Neuronal stem cell (in vitro differentiated cells): Measurements from ENCODE around the gene TNIK.

Source experiments
- DNase-seq: peaks from one replicate; pipeline ENCODE4 v3.0.0-alpha.2; 2013; ENCODE audit warnings: low spot score
- H2AFZ ChIP-seq: one replicate; pipeline ENCODE4 v1.6.1; 2013; ENCODE audit warnings: mild to moderate bottlenecking, low read length, inconsistent platforms
- H2AK5ac ChIP-seq: 2 replicates; pipeline ENCODE4 v1.6.1; 2013; ENCODE audit warnings: low read depth, mild to moderate bottlenecking, inconsistent platforms, low read length, moderate library complexity, mixed read lengths
- H2BK120ac ChIP-seq: 2 replicates; pipeline ENCODE4 v1.6.1; 2013; ENCODE audit warnings: low read depth, mild to moderate bottlenecking, inconsistent platforms, low read length, moderate library complexity, mixed read lengths
- H2BK12ac ChIP-seq: one replicate; pipeline ENCODE4 v1.6.1; 2013; ENCODE audit warnings: low read length, inconsistent platforms
- H2BK15ac ChIP-seq: 2 replicates; pipeline ENCODE4 v1.6.1; 2013; ENCODE audit warnings: mild to moderate bottlenecking, low read length, inconsistent platforms, mixed read lengths
- H2BK5ac ChIP-seq: one replicate; pipeline ENCODE4 v1.6.1; 2013; ENCODE audit warnings: inconsistent platforms, mild to moderate bottlenecking, low read length, moderate library complexity
- H3K14ac ChIP-seq: one replicate; pipeline ENCODE4 v1.6.1; 2013; ENCODE audit warnings: low read length, inconsistent platforms
- H3K18ac ChIP-seq: 2 replicates; pipeline ENCODE4 v1.6.1; 2013; ENCODE audit warnings: low read length, inconsistent platforms
- H3K23ac ChIP-seq: 2 replicates; pipeline ENCODE4 v1.6.1; 2013; ENCODE audit warnings: low read depth, mild to moderate bottlenecking, mixed read lengths, low read length, inconsistent platforms; ENCODE audit not compliant: poor library complexity
- H3K27ac ChIP-seq: replicated peaks from 3 replicates; pipeline ENCODE4 v1.5.1; 2013; ENCODE audit warnings: low read length, inconsistent platforms
- H3K27me3 ChIP-seq, 3 experiments: 2 replicates each; pipeline ENCODE4 v1.6.1; 2013; ENCODE audit warnings: low read length in 3 of 3, mild to moderate bottlenecking in 2 of 3, inconsistent platforms in 1 of 3, low read depth in 1 of 3, mixed read lengths in 1 of 3, moderate library complexity in 1 of 3; ENCODE audit not compliant: control insufficient read depth in 3 of 3, insufficient read depth in 3 of 3
- H3K36me3 ChIP-seq, 2 donors: replicated peaks in 1 of 2; 2 replicates each; pipeline ENCODE4 v1.6.1; 2013; ENCODE audit warnings: low read length in 2 of 2; ENCODE audit not compliant: control insufficient read depth in 2 of 2, insufficient read depth in 2 of 2
- H3K4ac ChIP-seq: 2 replicates; pipeline ENCODE4 v1.6.1; 2013; ENCODE audit warnings: inconsistent platforms, mild to moderate bottlenecking, low read length, moderate library complexity
- H3K4me1 ChIP-seq, 2 donors: 1 replicate in 1 of 2; 2 replicates in 1 of 2; pipeline ENCODE4 v1.6.1; 2013; ENCODE audit warnings: low read length in 2 of 2, low read depth in 1 of 2; ENCODE audit not compliant: control insufficient read depth in 2 of 2, insufficient read depth in 1 of 2
- H3K4me2 ChIP-seq: one replicate; pipeline ENCODE4 v1.6.1; 2013; ENCODE audit warnings: mild to moderate bottlenecking, low read length, inconsistent platforms; ENCODE audit not compliant: insufficient read depth, poor library complexity, severe bottlenecking
- H3K4me3 ChIP-seq, 2 donors: 2 replicates each; pipeline ENCODE4 v1.5.1; 2013; ENCODE audit warnings: low read length in 2 of 2, mild to moderate bottlenecking in 2 of 2, inconsistent platforms in 1 of 2, moderate library complexity in 1 of 2
- H3K79me1 ChIP-seq: one replicate; pipeline ENCODE4 v1.6.1; 2013; ENCODE audit warnings: low read depth, mild to moderate bottlenecking, inconsistent platforms, low read length, moderate library complexity
- H3K9ac ChIP-seq: one replicate; pipeline ENCODE4 v1.6.1; 2013; ENCODE audit warnings: mild to moderate bottlenecking, low read depth, low read length, inconsistent platforms; ENCODE audit not compliant: poor library complexity
- H3K9me3 ChIP-seq, 2 donors: replicated peaks in 1 of 2; 2 replicates each; pipeline versions ENCODE3 to v1.6.1; 2013; ENCODE audit warnings: low read length in 2 of 2, mild to moderate bottlenecking in 2 of 2, inconsistent platforms in 1 of 2, low read depth in 1 of 2, mixed read lengths in 1 of 2, moderate library complexity in 1 of 2; ENCODE audit not compliant: control insufficient read depth in 2 of 2, insufficient read depth in 1 of 2
- H4K8ac ChIP-seq: one replicate; pipeline ENCODE4 v1.6.1; 2013; ENCODE audit warnings: low read depth, mild to moderate bottlenecking, inconsistent platforms, low read length, moderate library complexity
- H4K91ac ChIP-seq: one replicate; pipeline ENCODE4 v1.6.1; 2013; ENCODE audit warnings: low read length, low read depth, mild to moderate bottlenecking, inconsistent platforms; ENCODE audit not compliant: poor library complexity
- WGBS, 2 donors: extraction: QIAGEN DNeasy Blood & Tissue Kit; methylation state at CpG; one replicate each; pipeline ENCODE4 v1.1.7; 2013; ENCODE audit warnings: missing lambda C conversion rate in 2 of 2, mixed read lengths in 1 of 2; ENCODE audit not compliant: insufficient read length in 2 of 2, insufficient replicate concordance in 1 of 2; ENCODE audit errors: extremely low coverage in 2 of 2; 5-methylcytosine and 5-hydroxymethylcytosine counted together

The TNIK gene

DNA sequence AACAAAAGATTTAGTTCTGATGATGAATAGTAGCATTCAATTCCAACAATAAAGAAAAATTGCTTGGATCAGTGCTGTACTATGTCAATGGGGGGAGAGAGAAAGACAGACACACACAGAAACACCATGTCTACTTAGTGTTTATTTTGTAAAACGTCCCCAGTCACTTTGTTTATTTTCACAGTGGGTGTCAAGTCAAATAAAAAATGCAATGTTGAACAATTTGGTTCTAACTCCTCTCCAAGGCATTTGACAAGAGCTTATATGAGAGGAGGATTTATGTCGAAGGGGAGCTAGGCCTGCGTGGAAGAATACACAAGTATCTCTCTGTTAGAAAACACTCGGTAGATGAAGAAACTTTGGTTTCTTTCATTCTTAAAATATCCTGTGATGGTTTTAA is 232.0 kb downstream of the TNIK start:
- no peak overlapping the region for H4K91ac ChIP-seq
- H2AFZ ChIP-seq: no peak overlapping the region
- H3K4me2 ChIP-seq: no peak overlapping the region
- no peak overlapping the region for H2BK12ac ChIP-seq
- peaks cover 0 to 16% of the 10 kb centered on the region in 2 donors for H3K9me3 ChIP-seq
- no peaks in the 10 kb centered on the region for H3K4me1 ChIP-seq
- H3K79me1 ChIP-seq: no peaks in the 10 kb centered on the region
- no peak overlapping the region for H3K9ac ChIP-seq
- no peak overlapping the region for H2BK5ac ChIP-seq
- no peak overlapping the region for H4K8ac ChIP-seq
- H2AK5ac ChIP-seq: no peak overlapping the region
- no peak overlapping the region for H2BK15ac ChIP-seq
- H3K27ac ChIP-seq: no peak overlapping the region
- H3K27me3 ChIP-seq: no peaks in the 10 kb centered on the region
- no peak for DNase-seq
- no CpG with 5 or more reads among the region's 4 CpGs for WGBS, 2 donors
- no peak overlapping the region for H3K18ac ChIP-seq
- H3K23ac ChIP-seq: no peak overlapping the region
- peaks cover 0 to 36% of the 10 kb centered on the region in 2 donors for H3K36me3 ChIP-seq
- H3K4me3 ChIP-seq: no peak overlapping the region
- H3K4ac ChIP-seq: no peak overlapping the region
- no peak overlapping the region for H2BK120ac ChIP-seq
- H3K14ac ChIP-seq: no peak overlapping the region

DNA sequence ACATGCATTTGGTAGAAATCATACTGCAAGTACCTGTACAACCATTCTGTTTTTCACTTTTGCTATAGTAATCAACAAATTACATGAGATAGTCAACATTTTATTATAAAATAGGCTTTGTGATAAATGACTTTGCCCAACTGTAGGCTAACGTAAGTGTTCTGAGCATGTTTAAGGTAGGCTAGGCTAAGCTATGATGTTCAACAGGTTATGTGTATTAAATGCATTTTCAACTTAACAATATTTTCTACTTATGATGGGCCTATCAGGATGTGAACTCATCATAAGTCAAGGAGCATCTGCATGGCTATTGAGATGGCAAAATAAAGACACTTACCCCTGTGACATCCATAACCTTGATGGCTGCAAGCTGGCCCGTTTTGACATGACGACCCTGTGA is 232.4 kb downstream of the TNIK start:
- Histone ChIP-seq H4K8ac (no peak overlapping the region), H3K36me3 (peaks cover 0 to 36% of the 10 kb centered on the region in 2 donors), H3K4ac (no peak overlapping the region), H3K14ac (no peak overlapping the region), H2BK5ac (no peak overlapping the region), H3K23ac (no peak overlapping the region), H2BK12ac (no peak overlapping the region), H4K91ac (no peak overlapping the region), H2BK15ac (no peak overlapping the region), H2BK120ac (no peak overlapping the region), H3K9me3 (peaks cover 0 to 16% of the 10 kb centered on the region in 2 donors), H2AK5ac (no peak overlapping the region), H3K27ac (no peak overlapping the region), H2AFZ (no peak overlapping the region), H3K79me1 (no peaks in the 10 kb centered on the region), H3K18ac (no peak overlapping the region), H3K4me3 (no peak overlapping the region), H3K27me3 (no peaks in the 10 kb centered on the region), H3K9ac (no peak overlapping the region), H3K4me2 (no peak overlapping the region), H3K4me1 (no peaks in the 10 kb centered on the region)
- no CpG with 5 or more reads among the region's 3 CpGs for WGBS, 2 donors
- DNase-seq: no peak

DNA sequence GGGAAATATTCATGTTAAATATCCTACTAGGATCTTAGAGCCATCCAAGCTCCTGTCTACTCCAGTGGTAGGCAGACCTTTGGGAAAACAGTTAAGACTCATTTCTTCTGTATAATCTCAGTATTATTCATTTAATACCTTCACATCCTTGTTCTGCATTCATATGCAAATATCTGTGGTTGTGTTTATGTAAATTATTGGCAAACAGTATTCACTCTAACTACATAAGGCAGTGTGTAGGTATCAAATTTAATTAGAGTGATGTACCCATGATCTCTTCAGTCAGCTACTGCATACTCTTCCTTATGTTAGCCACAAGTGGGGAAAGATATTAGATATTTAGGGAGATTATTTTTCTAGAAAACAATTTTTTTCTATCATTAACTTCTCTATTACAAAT is 232.8 kb downstream of the TNIK start:
- no peak overlapping the region for H3K4me2 ChIP-seq
- no peak overlapping the region for H3K9ac ChIP-seq
- H4K8ac ChIP-seq: no peak overlapping the region
- no peak overlapping the region for H2BK5ac ChIP-seq
- H4K91ac ChIP-seq: no peak overlapping the region
- H3K18ac ChIP-seq: no peak overlapping the region
- no peak overlapping the region for H2BK12ac ChIP-seq
- H3K27me3 ChIP-seq: no peaks in the 10 kb centered on the region
- no peak overlapping the region for H3K14ac ChIP-seq
- H3K79me1 ChIP-seq: no peaks in the 10 kb centered on the region
- H2BK120ac ChIP-seq: no peak overlapping the region
- no peak overlapping the region for H2AFZ ChIP-seq
- no peak overlapping the region for H3K23ac ChIP-seq
- no peak for DNase-seq
- H2AK5ac ChIP-seq: no peak overlapping the region
- no peaks in the 10 kb centered on the region for H3K4me1 ChIP-seq
- no peak overlapping the region for H3K27ac ChIP-seq
- no peak overlapping the region for H2BK15ac ChIP-seq
- no peak overlapping the region for H3K4ac ChIP-seq
- peaks cover 0 to 16% of the 10 kb centered on the region in 2 donors for H3K9me3 ChIP-seq
- H3K36me3 ChIP-seq: peaks cover 0 to 36% of the 10 kb centered on the region in 2 donors
- no peak overlapping the region for H3K4me3 ChIP-seq

DNA sequence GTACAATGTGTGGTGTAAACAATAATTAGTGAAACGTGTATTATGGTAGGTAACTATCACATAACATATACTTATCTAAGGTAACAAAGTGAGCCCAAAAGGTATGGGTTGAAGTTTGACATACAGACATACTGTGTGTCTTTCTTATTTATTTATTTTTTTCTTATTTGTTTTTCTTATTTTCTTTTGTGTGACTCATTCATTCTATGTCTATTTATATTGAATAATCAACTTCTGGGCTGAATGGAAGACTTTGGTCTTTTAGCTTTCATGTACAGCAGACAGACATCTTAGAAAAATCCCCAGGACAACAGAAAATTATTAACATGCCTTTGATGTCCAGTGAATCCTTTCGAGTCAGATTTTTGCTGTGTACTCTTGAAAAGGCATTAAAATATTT is 233.4 kb downstream of the TNIK start:
- H3K9me3 ChIP-seq: peaks cover 0 to 16% of the 10 kb centered on the region in 2 donors
- H3K18ac ChIP-seq: no peak overlapping the region
- no peak overlapping the region for H2AK5ac ChIP-seq
- no peak for DNase-seq
- no peak overlapping the region for H2BK120ac ChIP-seq
- peaks cover 0 to 36% of the 10 kb centered on the region in 2 donors for H3K36me3 ChIP-seq
- no peak overlapping the region for H3K14ac ChIP-seq
- no peaks in the 10 kb centered on the region for H3K27me3 ChIP-seq
- no peak overlapping the region for H2BK5ac ChIP-seq
- H3K4me3 ChIP-seq: no peak overlapping the region
- H2BK12ac ChIP-seq: no peak overlapping the region
- no peak overlapping the region for H2AFZ ChIP-seq
- no peak overlapping the region for H2BK15ac ChIP-seq
- no peak overlapping the region for H3K4ac ChIP-seq
- H3K23ac ChIP-seq: no peak overlapping the region
- no peak overlapping the region for H4K91ac ChIP-seq
- no peak overlapping the region for H4K8ac ChIP-seq
- H3K4me1 ChIP-seq: no peaks in the 10 kb centered on the region
- no peaks in the 10 kb centered on the region for H3K79me1 ChIP-seq
- no CpG with 5 or more reads among the region's 2 CpGs for WGBS, 2 donors
- H3K9ac ChIP-seq: no peak overlapping the region
- H3K4me2 ChIP-seq: no peak overlapping the region
- no peak overlapping the region for H3K27ac ChIP-seq
